IMR-90 (cell line): ENCODE measurements around the gene DEFB123. TPM values are rescaled to one million over a fixed set of nuclear protein-coding genes. Genes with fewer than 3 reads are reported as not detected.

Experiments used
- ATAC-seq: fragments of 200-7000 bp; cut with Tn5 transposase; 2 replicates; pipeline ENCODE4 v1.9.1; 2020; ENCODE audit warnings: low read depth, mild to moderate bottlenecking, moderate library complexity
- BruUV-seq: library from RNA; stranded (reverse); fragments of 400-500 nt; replicated peaks from 2 replicates; lab custom pipeline; 2021; lab: Mats Ljungman, UMichigan
- CTCF ChIA-PET: fragments of 300-600 bp; formaldehyde crosslinking; extraction: SDS; loops from one replicate; lab custom pipeline; 2021; ENCODE audit warnings: antibody characterized with exemption; lab: Yijun Ruan, JAX
- POLR2A ChIA-PET: fragments of 300-600 bp; sonication (Branson Sonifier 250); formaldehyde crosslinking; loops from one replicate; lab custom pipeline; 2022; ENCODE audit warnings: antibody characterized with exemption; ENCODE audit not compliant: unreplicated experiment; lab: Charles Lee
- DNase-seq: peaks from one replicate; pipeline ENCODE4 v3.0.0; 2013
- H2AFZ ChIP-seq: replicated peaks from 2 replicates; pipeline ENCODE3; 2013; ENCODE audit warnings: low read length, mild to moderate bottlenecking; ENCODE audit not compliant: poor library complexity
- H2AK5ac ChIP-seq: 2 replicates; pipeline ENCODE4 v1.6.1; 2013; ENCODE audit warnings: low read depth, low read length, inconsistent platforms
- H2AK9ac ChIP-seq: replicated peaks from 2 replicates; pipeline ENCODE3; 2013; ENCODE audit warnings: mild to moderate bottlenecking, low read depth, low read length, moderate library complexity; ENCODE audit not compliant: poor library complexity
- H2BK120ac ChIP-seq: 2 replicates; pipeline ENCODE4 v1.6.1; 2013; ENCODE audit warnings: low read depth, low read length, inconsistent platforms
- H2BK15ac ChIP-seq: 3 replicates; pipeline ENCODE4 v1.6.1; 2013; ENCODE audit warnings: low read depth, low read length, inconsistent platforms
- H2BK20ac ChIP-seq: 2 replicates; pipeline ENCODE4 v1.6.1; 2013; ENCODE audit warnings: low read depth, mild to moderate bottlenecking, inconsistent platforms, low read length, moderate library complexity
- H2BK5ac ChIP-seq: 2 replicates; pipeline ENCODE4 v1.6.1; 2013; ENCODE audit warnings: mild to moderate bottlenecking, low read depth, low read length, inconsistent platforms; ENCODE audit not compliant: poor library complexity, severe bottlenecking
- H3K14ac ChIP-seq: replicated peaks from 2 replicates; pipeline ENCODE4 v1.6.1; 2013; ENCODE audit warnings: low read depth, low read length, inconsistent platforms
- H3K18ac ChIP-seq: 2 replicates; pipeline ENCODE4 v1.6.1; 2013; ENCODE audit warnings: low read depth, low read length, control low read depth
- H3K23ac ChIP-seq: 2 replicates; pipeline ENCODE4 v1.6.1; 2013; ENCODE audit warnings: low read depth, low read length, inconsistent platforms
- H3K27ac ChIP-seq: 2 replicates; pipeline ENCODE4 v1.5.1; 2013; ENCODE audit warnings: mild to moderate bottlenecking, control low read depth, low read length; ENCODE audit not compliant: insufficient read depth
- H3K27me3 ChIP-seq: 2 replicates; pipeline ENCODE4 v1.6.1; 2013; ENCODE audit warnings: low read length; ENCODE audit not compliant: control insufficient read depth, insufficient read depth
- H3K36me3 ChIP-seq: 2 replicates; pipeline ENCODE4 v1.6.1; 2013; ENCODE audit warnings: low read length, mixed read lengths; ENCODE audit not compliant: control insufficient read depth, insufficient read depth
- H3K4ac ChIP-seq: 2 replicates; pipeline ENCODE4 v1.6.1; 2013; ENCODE audit warnings: low read depth, low read length, inconsistent platforms
- H3K4me1 ChIP-seq: 2 replicates; pipeline ENCODE4 v1.6.1; 2013; ENCODE audit warnings: low read length, mixed read lengths; ENCODE audit not compliant: control insufficient read depth, insufficient read depth
- H3K4me2 ChIP-seq: 2 replicates; pipeline ENCODE4 v1.6.1; 2013; ENCODE audit warnings: low read depth, mild to moderate bottlenecking, control low read depth, low read length, moderate library complexity
- H3K4me3 ChIP-seq: 2 replicates; pipeline ENCODE4 v1.5.1; 2013; ENCODE audit warnings: low read depth, mild to moderate bottlenecking, control low read depth, low read length, moderate library complexity; ENCODE audit not compliant: insufficient read depth
- H3K56ac ChIP-seq: 2 replicates; pipeline ENCODE4 v1.6.1; 2013; ENCODE audit warnings: low read length, inconsistent platforms; ENCODE audit not compliant: insufficient read depth; ENCODE audit errors: extremely low read depth
- H3K79me1 ChIP-seq, 2 experiments: 2 replicates each; pipeline ENCODE4 v1.6.1; 2013; ENCODE audit warnings: low read length in 2 of 2, inconsistent platforms in 1 of 2, low read depth in 1 of 2
- H3K9ac ChIP-seq: 2 replicates; pipeline ENCODE4 v1.6.1; 2013; ENCODE audit warnings: low read depth, low read length, control low read depth
- H3K9me1 ChIP-seq: 2 replicates; pipeline ENCODE4 v1.6.1; 2013; ENCODE audit warnings: low read length, inconsistent platforms; ENCODE audit not compliant: insufficient read depth
- H3K9me3 ChIP-seq: 2 replicates; pipeline ENCODE4 v1.6.1; 2013; ENCODE audit warnings: low read length; ENCODE audit not compliant: control insufficient read depth, insufficient read depth
- H4K20me1 ChIP-seq: 2 replicates; pipeline ENCODE4 v1.6.1; 2013; ENCODE audit warnings: low read length, inconsistent platforms; ENCODE audit not compliant: insufficient read depth
- H4K5ac ChIP-seq: 2 replicates; pipeline ENCODE4 v1.6.1; 2013; ENCODE audit warnings: mild to moderate bottlenecking, low read depth, low read length, control low read depth
- H4K8ac ChIP-seq, 2 experiments: 2 replicates each; pipeline ENCODE4 v1.6.1; 2013; ENCODE audit warnings: low read depth in 2 of 2, low read length in 2 of 2, control low read depth in 1 of 2, inconsistent platforms in 1 of 2
- H4K91ac ChIP-seq: 2 replicates; pipeline ENCODE4 v1.6.1; 2013; ENCODE audit warnings: low read depth, low read length, inconsistent platforms; ENCODE audit not compliant: insufficient read depth
- BHLHE40 ChIP-seq: fragments of 150-350 bp; IDR thresholded peaks from 2 replicates; pipeline ENCODE4 v1.6.1; 2016; ENCODE audit warnings: mild to moderate bottlenecking, low read depth, low read length
- CEBPB ChIP-seq: IDR thresholded peaks from 2 replicates; pipeline ENCODE4 v1.6.1; 2012; ENCODE audit warnings: low read depth, low read length, improper control_type of control experiment
- CHD1 ChIP-seq: IDR thresholded peaks from 2 replicates; pipeline ENCODE4 v1.6.1; 2012; ENCODE audit warnings: low read depth, low read length, improper control_type of control experiment
- CTCF ChIP-seq: conservative IDR thresholded peaks from 2 replicates; pipeline ENCODE4 v1.5.1; 2012; ENCODE audit warnings: mild to moderate bottlenecking, low read depth, low read length, improper control_type of control experiment
- FOS ChIP-seq: fragments of 150-350 bp; IDR thresholded peaks from 2 replicates; pipeline ENCODE4 v1.6.1; 2016; ENCODE audit warnings: low read depth, low read length
- MAFK ChIP-seq: IDR thresholded peaks from 2 replicates; pipeline ENCODE4 v1.6.1; 2012; ENCODE audit warnings: low read depth, low read length, improper control_type of control experiment
- MAZ ChIP-seq: IDR thresholded peaks from 2 replicates; pipeline ENCODE4 v1.6.1; 2012; ENCODE audit warnings: low read depth, mild to moderate bottlenecking, low read length, improper control_type of control experiment, moderate library complexity, borderline replicate concordance
- MXI1 ChIP-seq: IDR thresholded peaks from 2 replicates; pipeline ENCODE4 v1.6.1; 2012; ENCODE audit warnings: low read depth, mild to moderate bottlenecking, low read length, moderate library complexity, borderline replicate concordance
- NFE2L2 ChIP-seq: fragments of 150-350 bp; IDR thresholded peaks from 2 replicates; pipeline ENCODE4 v1.6.1; 2016; ENCODE audit warnings: low read depth, mild to moderate bottlenecking, low read length
- POLR2A ChIP-seq: IDR thresholded peaks from 2 replicates; pipeline ENCODE4 v1.6.1; 2012; ENCODE audit warnings: mild to moderate bottlenecking, low read depth, low read length
- RAD21 ChIP-seq: IDR thresholded peaks from 2 replicates; pipeline ENCODE4 v1.6.1; 2012; ENCODE audit warnings: low read length, improper control_type of control experiment
- RCOR1 ChIP-seq: IDR thresholded peaks from 2 replicates; pipeline ENCODE4 v1.6.1; 2012; ENCODE audit warnings: mild to moderate bottlenecking, low read length, improper control_type of control experiment; ENCODE audit not compliant: insufficient replicate concordance
- RFX5 ChIP-seq: IDR thresholded peaks from 2 replicates; pipeline ENCODE4 v1.8.0; 2012; ENCODE audit warnings: low read depth, mild to moderate bottlenecking, low read length, moderate library complexity
- SMC3 ChIP-seq: fragments of 150-350 bp; IDR thresholded peaks from 2 replicates; pipeline ENCODE4 v1.6.1; 2016; ENCODE audit warnings: low read depth, mild to moderate bottlenecking, antibody characterized with exemption, low read length, moderate library complexity
- USF2 ChIP-seq: fragments of 150-350 bp; IDR thresholded peaks from 2 replicates; pipeline ENCODE4 v1.6.1; 2017; ENCODE audit warnings: mild to moderate bottlenecking, antibody characterized with exemption, low read length, low read depth
- WGBS, 2 experiments: methylation state at CpG; one replicate each; pipeline versions ENCODE4 v1.1.5 to v1.1.7; 2013; ENCODE audit warnings: missing lambda C conversion rate in 2 of 2; ENCODE audit not compliant: insufficient read length in 1 of 2; ENCODE audit errors: extremely low coverage in 2 of 2; 5-methylcytosine and 5-hydroxymethylcytosine counted together
- dilution Hi-C: fragments of 300-500 bp; cut with HindIII; formaldehyde crosslinking; loops from one replicate; pipeline ENCODE4 v1.14.3; 2018; ENCODE audit warnings: low sequenced_read_pairs; ENCODE audit not compliant: unreplicated experiment
- in situ Hi-C: fragments of 300-500 bp; cut with MboI; formaldehyde crosslinking; loops from 3 replicates; pipeline ENCODE4 v1.14.3; 2019; ENCODE audit warnings: low sequenced_read_pairs, inconsistent platforms, mixed read lengths
- intact Hi-C: fragments of 100-400 bp; cut with micrococcal nuclease; formaldehyde crosslinking; loops from 2 replicates; pipeline ENCODE4 v1.10.0; 2022
- polyA plus RNA-seq, 3 experiments: library from polyadenylated mRNA; depleted of rRNA; stranded (reverse); fragments of >200 nt; gene quantifications; 2 replicates each; pipeline ENCODE4 v1.2.3, GENCODE V29; 2012; ENCODE audit warnings: low replicate concordance in 1 of 3
- total RNA-seq: library from RNA; depleted of rRNA; stranded (reverse); fragments of >200 nt; gene quantifications from 2 replicates; pipeline ENCODE4 v1.2.3, GENCODE V29; 2012
- TF ChIP-seq, protein P1 (sequence below): fragments of 150-350 bp; IDR thresholded peaks from 2 replicates; pipeline ENCODE4 v1.6.1; 2016; ENCODE audit warnings: low read depth, mild to moderate bottlenecking, low read length, moderate library complexity, borderline replicate concordance

The DEFB123 gene
- total and polyA plus RNA-seq, 2 of the 4 experiments (the other 2 are of a cell fraction), result not detected

DNA sequence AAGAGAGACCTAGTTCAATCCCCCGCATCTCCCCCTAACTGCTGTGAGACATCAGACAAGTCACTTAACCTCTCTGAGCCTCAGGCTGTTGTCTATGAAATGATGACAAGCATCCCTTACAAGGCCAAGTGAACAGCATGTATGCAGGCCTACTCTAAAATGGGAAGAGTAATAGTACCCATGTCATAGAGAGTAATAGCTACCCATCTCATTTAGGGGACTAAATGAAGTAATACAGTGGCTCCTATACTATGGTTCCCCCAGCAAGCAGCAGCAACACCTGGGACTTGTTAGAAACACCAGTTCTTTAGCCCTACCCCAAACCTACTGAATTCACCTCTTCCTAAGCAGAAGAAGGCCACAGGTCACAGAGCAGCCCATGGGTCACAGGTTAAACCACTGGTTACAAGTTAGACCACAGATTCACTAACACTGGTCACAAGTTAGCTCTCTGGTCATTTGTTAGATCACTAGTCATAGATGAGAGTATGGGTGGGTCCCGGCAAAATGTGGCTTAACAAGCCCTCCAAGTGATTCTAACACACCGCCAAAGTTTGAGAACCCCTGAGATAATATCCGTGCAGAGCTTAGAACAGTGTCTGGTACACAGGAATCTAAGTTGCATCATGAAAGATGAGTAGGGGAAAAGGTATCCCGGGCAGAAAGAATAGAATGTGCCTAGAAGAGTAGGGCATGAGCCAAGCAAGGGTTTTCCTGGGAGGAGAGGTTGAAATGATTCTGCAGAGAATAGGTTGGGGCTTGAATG, 33.1 kb downstream of the DEFB123 start:
- Histone ChIP-seq H3K4ac (no peak overlapping the region), H2AFZ (no peak overlapping the region), H2BK15ac (no peak overlapping the region), H3K9me3 (no peaks in the 10 kb centered on the region), H3K56ac (no peak overlapping the region), H4K5ac (no peak overlapping the region), H3K36me3 (no peaks in the 10 kb centered on the region), H3K9ac (no peak overlapping the region), H2AK9ac (no peak overlapping the region), H4K20me1 (no peaks in the 10 kb centered on the region), H3K18ac (no peak overlapping the region), H2BK20ac (no peak overlapping the region), H3K4me3 (no peak overlapping the region), H3K79me1 (no peaks in the 10 kb centered on the region), H3K4me2 (no peak overlapping the region), H3K27ac (no peak overlapping the region), H4K91ac (no peak overlapping the region), H3K4me1 (no peaks in the 10 kb centered on the region), H4K8ac (no peak overlapping the region), H3K27me3 (peaks cover 32% of the 10 kb centered on the region), H3K14ac (no peak overlapping the region), H2AK5ac (no peak overlapping the region), H3K9me1 (no peaks in the 10 kb centered on the region), H2BK120ac (no peak overlapping the region), H3K23ac (no peak overlapping the region), H2BK5ac (no peak overlapping the region)
- intact Hi-C loops (no loop called here), in situ Hi-C loops (no loop called here), dilution Hi-C loops (no loop called here)
- WGBS, 2 experiments, result 44% methylated on average over 3 of the region's 5 CpGs; no CpG with 5 or more reads in 1 of the 2 experiments
- ChIA-PET CTCF (interaction anchor here (1.4 kb wide), 1 partner anchor 29 kb away, joined by 4 read pairs; no protein-coding TSS in a partner anchor), POLR2A (no interaction called here)
- no peak for ATAC-seq
- TF ChIP-seq MAFK, result no peak
- TF ChIP-seq CEBPB, result no peak
- TF ChIP-seq SMC3, result no peak
- no peak for TF ChIP-seq USF2
- TF ChIP-seq, protein P1, sequence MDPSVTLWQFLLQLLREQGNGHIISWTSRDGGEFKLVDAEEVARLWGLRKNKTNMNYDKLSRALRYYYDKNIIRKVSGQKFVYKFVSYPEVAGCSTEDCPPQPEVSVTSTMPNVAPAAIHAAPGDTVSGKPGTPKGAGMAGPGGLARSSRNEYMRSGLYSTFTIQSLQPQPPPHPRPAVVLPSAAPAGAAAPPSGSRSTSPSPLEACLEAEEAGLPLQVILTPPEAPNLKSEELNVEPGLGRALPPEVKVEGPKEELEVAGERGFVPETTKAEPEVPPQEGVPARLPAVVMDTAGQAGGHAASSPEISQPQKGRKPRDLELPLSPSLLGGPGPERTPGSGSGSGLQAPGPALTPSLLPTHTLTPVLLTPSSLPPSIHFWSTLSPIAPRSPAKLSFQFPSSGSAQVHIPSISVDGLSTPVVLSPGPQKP, result no peak
- no peak for TF ChIP-seq CTCF
- no peak for TF ChIP-seq BHLHE40
- no peak for TF ChIP-seq MAZ
- no peak for TF ChIP-seq FOS
- no peak for TF ChIP-seq CHD1
- no peak for TF ChIP-seq RCOR1
- TF ChIP-seq RFX5, result no peak
- TF ChIP-seq RAD21, result no peak
- TF ChIP-seq POLR2A, result no peak
- TF ChIP-seq MXI1, result no peak
- no peak for TF ChIP-seq NFE2L2
- DNase-seq, result no peak
- no TSS peak for BruUV-seq
